Large intestine (tissue), 3 donors: ENCODE data around the gene CACNB2. TPM values are rescaled to one million over a fixed set of nuclear protein-coding genes. Genes with fewer than 3 reads are reported as not detected.

ENCODE experiments used
- DNase-seq, 2 donors: peaks; one replicate each; pipeline versions ENCODE4 v3.0.0 to v3.0.0-alpha.2; 2013
- H3K27ac ChIP-seq: one replicate; pipeline ENCODE4 v1.5.1; 2013; ENCODE audit warnings: low read length
- H3K27me3 ChIP-seq: 2 replicates; pipeline ENCODE4 v1.6.1; 2013; ENCODE audit warnings: low read length; ENCODE audit not compliant: control insufficient read depth, insufficient read depth
- H3K36me3 ChIP-seq: 2 replicates; pipeline ENCODE4 v1.6.1; 2013; ENCODE audit warnings: low read length; ENCODE audit not compliant: control insufficient read depth, insufficient read depth
- H3K4me1 ChIP-seq: one replicate; pipeline ENCODE4 v1.6.1; 2013; ENCODE audit warnings: low read length; ENCODE audit not compliant: control insufficient read depth, insufficient read depth
- H3K4me3 ChIP-seq: one replicate; pipeline ENCODE4 v1.5.1; 2013; ENCODE audit warnings: low read length
- H3K9me3 ChIP-seq: one replicate; pipeline ENCODE4 v1.6.1; 2013; ENCODE audit warnings: mild to moderate bottlenecking, low read depth, low read length, moderate library complexity; ENCODE audit not compliant: control insufficient read depth
- WGBS: methylation state at CpG from one replicate; pipeline ENCODE4 v1.1.5; 2013; ENCODE audit warnings: low lambda C conversion rate; ENCODE audit not compliant: insufficient coverage; 5-methylcytosine and 5-hydroxymethylcytosine counted together
- polyA plus RNA-seq: library from polyadenylated mRNA; unstranded; fragments of 120-200 nt; gene quantifications from one replicate; pipeline ENCODE4 v1.2.1, GENCODE V29; 2013

The CACNB2 gene
- polyA plus RNA-seq, 1 donor = 8.2 TPM

- no peaks in the 10 kb centered on the region for H3K9me3 ChIP-seq
- no peaks in the 10 kb centered on the region for H3K36me3 ChIP-seq
- peak overlapping the region; percentile 6 for H3K27ac ChIP-seq
- no CpG with 5 or more reads among the region's 12 CpGs for WGBS
- no peaks in the 10 kb centered on the region for H3K4me1 ChIP-seq
- peak in 1 of 2 donors; percentile 46 for DNase-seq
- H3K27me3 ChIP-seq = no peaks in the 10 kb centered on the region
- no peak overlapping the region for H3K4me3 ChIP-seq
These were observed 84.6 kb downstream of the CACNB2 start for GRCh38 chr10:18224626-18225445.

- no peak for DNase-seq
- WGBS = no CpG with 5 or more reads among the region's 5 CpGs
- H3K36me3 ChIP-seq = no peaks in the 10 kb centered on the region
- no peak overlapping the region for H3K27ac ChIP-seq
- no peaks in the 10 kb centered on the region for H3K4me1 ChIP-seq
- H3K27me3 ChIP-seq = no peaks in the 10 kb centered on the region
- no peak overlapping the region for H3K4me3 ChIP-seq
- H3K9me3 ChIP-seq = no peaks in the 10 kb centered on the region
These were observed 86.1 kb downstream of the CACNB2 start for GRCh38 chr10:18226336-18226735.

GRCh38 chr10:18229826-18230225 lies 89.6 kb downstream of the CACNB2 start:
- Histone ChIP-seq H3K36me3 (no peaks in the 10 kb centered on the region), H3K4me3 (no peak overlapping the region), H3K27ac (no peak overlapping the region), H3K9me3 (no peaks in the 10 kb centered on the region), H3K4me1 (no peaks in the 10 kb centered on the region), H3K27me3 (no peaks in the 10 kb centered on the region)
- no peak for DNase-seq
- WGBS = 100% methylated on average over 1 of the region's 3 CpGs

GRCh38 chr10:18230794-18231193 lies 90.6 kb downstream of the CACNB2 start:
- DNase-seq = no peak
- Histone ChIP-seq H3K9me3 (no peaks in the 10 kb centered on the region), H3K4me3 (no peak overlapping the region), H3K27me3 (no peaks in the 10 kb centered on the region), H3K36me3 (no peaks in the 10 kb centered on the region), H3K27ac (no peak overlapping the region), H3K4me1 (no peaks in the 10 kb centered on the region)
- WGBS = no CpG with 5 or more reads among the region's 2 CpGs

- Histone ChIP-seq H3K4me3 (no peak overlapping the region), H3K9me3 (no peaks in the 10 kb centered on the region), H3K36me3 (no peaks in the 10 kb centered on the region), H3K27me3 (no peaks in the 10 kb centered on the region), H3K27ac (no peak overlapping the region), H3K4me1 (no peaks in the 10 kb centered on the region)
- DNase-seq = no peak
- WGBS = no CpG with 5 or more reads among the region's 2 CpGs
These were observed 91.3 kb downstream of the CACNB2 start for GRCh38 chr10:18231480-18231879.

- H3K4me3 ChIP-seq = no peak overlapping the region
- no peaks in the 10 kb centered on the region for H3K9me3 ChIP-seq
- no peaks in the 10 kb centered on the region for H3K27me3 ChIP-seq
- WGBS = 83% methylated on average over 1 of the region's 8 CpGs
- no peaks in the 10 kb centered on the region for H3K4me1 ChIP-seq
- no peak for DNase-seq
- no peak overlapping the region for H3K27ac ChIP-seq
- H3K36me3 ChIP-seq = no peaks in the 10 kb centered on the region
These were observed 93.6 kb downstream of the CACNB2 start for GRCh38 chr10:18233775-18234174.

GRCh38 chr10:18235477-18235876 lies 95.3 kb downstream of the CACNB2 start:
- no peak overlapping the region for H3K27ac ChIP-seq
- H3K27me3 ChIP-seq = no peaks in the 10 kb centered on the region
- H3K4me1 ChIP-seq = no peaks in the 10 kb centered on the region
- no CpG with 5 or more reads among the region's 4 CpGs for WGBS
- no peaks in the 10 kb centered on the region for H3K36me3 ChIP-seq
- no peak overlapping the region for H3K4me3 ChIP-seq
- no peaks in the 10 kb centered on the region for H3K9me3 ChIP-seq
- no peak for DNase-seq

- no peak for DNase-seq
These were observed 96.5 kb downstream of the CACNB2 start for GRCh38 chr10:18236756-18237155.

GRCh38 chr10:18238870-18239485 lies 98.8 kb downstream of the CACNB2 start:
- Histone ChIP-seq H3K36me3 (no peaks in the 10 kb centered on the region), H3K27me3 (no peaks in the 10 kb centered on the region), H3K4me3 (no peak overlapping the region), H3K9me3 (peaks cover 7% of the 10 kb centered on the region), H3K4me1 (no peaks in the 10 kb centered on the region), H3K27ac (no peak overlapping the region)
- no peak for DNase-seq
- WGBS = 65% methylated on average over 6 of the region's 8 CpGs

More at GRCh38 chr10:18236756-18237155, 96.5 kb downstream of the CACNB2 start:
- H3K27me3 ChIP-seq = no peaks in the 10 kb centered on the region
- no peaks in the 10 kb centered on the region for H3K4me1 ChIP-seq
- H3K27ac ChIP-seq = no peak overlapping the region
- no CpG with 5 or more reads among the region's 3 CpGs for WGBS
- no peaks in the 10 kb centered on the region for H3K36me3 ChIP-seq
- no peak overlapping the region for H3K4me3 ChIP-seq
- H3K9me3 ChIP-seq = no peaks in the 10 kb centered on the region

GRCh38 chr10:18240185-18240882 lies 100.1 kb downstream of the CACNB2 start:
- peaks cover 8% of the 10 kb centered on the region for H3K9me3 ChIP-seq
- H3K4me1 ChIP-seq = no peaks in the 10 kb centered on the region
- 100% methylated on average over 4 of the region's 12 CpGs for WGBS
- no peaks in the 10 kb centered on the region for H3K36me3 ChIP-seq
- H3K27me3 ChIP-seq = no peaks in the 10 kb centered on the region
- no peak overlapping the region for H3K27ac ChIP-seq
- DNase-seq = no peak
- no peak overlapping the region for H3K4me3 ChIP-seq
